HG02938 (cell line): ENCODE data around the gene ZNF500.
"Not testable (repeated sequence)": the region's sequence is repeated elsewhere in the genome, so short reads cannot be mapped to it uniquely, and the experiment has no call there.

Experiments used
- ATAC-seq: cut with Tn5 transposase; IDR thresholded peaks from one replicate; pipeline ENCODE4 v1.9.1; 2021; ENCODE audit warnings: mild to moderate bottlenecking, moderate library complexity; ENCODE audit not compliant: unreplicated experiment

Gene ZNF500

DNA sequence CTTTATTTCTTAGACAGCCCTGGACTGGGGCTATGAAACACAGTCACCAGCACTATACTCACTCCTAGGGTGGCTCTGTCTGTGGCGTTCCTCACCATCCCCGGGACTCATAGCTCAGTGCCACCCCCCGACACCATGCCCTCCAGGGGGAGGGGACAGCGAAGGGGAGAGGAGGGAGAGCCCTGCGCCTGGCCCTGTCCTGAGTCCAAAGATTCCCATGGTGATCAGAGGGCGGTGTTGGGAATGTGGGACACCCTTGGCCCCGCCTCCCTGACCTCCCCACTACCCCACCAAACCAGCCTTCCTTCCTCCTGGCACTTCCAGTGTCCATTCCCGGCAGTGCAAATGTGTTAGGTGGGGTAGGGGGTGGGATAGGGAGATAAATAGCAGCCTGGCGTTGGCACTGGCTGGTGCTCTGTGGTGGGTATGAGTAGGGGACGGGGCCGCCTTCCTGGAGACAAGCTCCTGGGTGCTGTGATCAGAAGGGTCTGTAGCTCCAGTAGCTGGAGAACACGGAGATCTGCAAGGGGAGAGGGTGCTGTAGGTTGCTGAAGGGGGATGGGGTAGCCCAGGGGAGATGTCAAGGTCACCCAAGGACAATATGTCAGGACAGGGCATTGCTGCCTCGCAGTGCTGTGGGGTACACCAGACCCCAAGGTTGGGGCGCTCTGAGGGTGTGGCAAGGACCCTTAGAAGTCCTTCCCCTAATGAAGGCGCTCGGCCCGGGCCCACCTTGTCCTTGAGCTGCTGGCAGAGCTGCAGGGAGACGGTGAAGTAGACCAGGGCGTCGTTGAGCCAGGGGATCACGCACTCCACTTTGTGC, 30.2 kb upstream of the ZNF500 start:
- ATAC-seq, result no peak

DNA sequence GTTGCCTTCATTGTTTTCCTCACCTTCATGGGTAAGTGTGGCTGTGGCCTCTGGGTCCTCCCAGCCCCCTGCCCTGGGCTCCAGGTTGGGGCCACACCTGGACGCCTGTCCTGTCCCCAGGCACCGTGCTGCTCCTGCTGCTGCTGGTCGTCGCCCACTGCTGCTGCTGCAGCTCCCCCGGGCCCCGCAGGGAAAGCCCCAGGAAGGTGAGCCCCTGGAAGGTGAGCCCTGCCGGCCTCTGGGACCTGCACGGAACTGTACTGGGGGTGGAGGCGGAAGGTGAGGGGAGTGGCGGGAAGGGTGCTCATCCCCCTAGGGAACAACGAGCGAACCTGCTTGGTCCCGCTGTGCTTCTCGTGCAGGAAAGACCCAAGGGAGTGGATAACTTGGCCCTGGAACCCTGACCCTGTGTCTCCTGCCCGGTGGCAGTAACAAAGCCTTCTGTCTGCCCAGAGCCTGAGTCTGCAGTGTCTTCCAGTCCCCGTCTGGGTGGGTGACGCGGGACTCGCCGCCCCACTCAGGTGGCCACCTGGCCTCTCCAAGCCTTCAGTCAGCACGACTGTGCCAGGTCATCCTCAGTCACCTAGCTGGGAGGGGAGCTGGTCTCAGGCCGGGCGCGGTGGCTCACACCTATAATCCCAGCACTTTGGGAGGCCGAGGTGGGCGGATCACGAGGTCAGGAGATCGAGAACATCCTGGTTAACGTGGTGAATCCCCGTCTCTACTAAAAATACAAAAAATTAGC, 29.0 kb upstream of the ZNF500 start:
- ATAC-seq, result no peak

DNA sequence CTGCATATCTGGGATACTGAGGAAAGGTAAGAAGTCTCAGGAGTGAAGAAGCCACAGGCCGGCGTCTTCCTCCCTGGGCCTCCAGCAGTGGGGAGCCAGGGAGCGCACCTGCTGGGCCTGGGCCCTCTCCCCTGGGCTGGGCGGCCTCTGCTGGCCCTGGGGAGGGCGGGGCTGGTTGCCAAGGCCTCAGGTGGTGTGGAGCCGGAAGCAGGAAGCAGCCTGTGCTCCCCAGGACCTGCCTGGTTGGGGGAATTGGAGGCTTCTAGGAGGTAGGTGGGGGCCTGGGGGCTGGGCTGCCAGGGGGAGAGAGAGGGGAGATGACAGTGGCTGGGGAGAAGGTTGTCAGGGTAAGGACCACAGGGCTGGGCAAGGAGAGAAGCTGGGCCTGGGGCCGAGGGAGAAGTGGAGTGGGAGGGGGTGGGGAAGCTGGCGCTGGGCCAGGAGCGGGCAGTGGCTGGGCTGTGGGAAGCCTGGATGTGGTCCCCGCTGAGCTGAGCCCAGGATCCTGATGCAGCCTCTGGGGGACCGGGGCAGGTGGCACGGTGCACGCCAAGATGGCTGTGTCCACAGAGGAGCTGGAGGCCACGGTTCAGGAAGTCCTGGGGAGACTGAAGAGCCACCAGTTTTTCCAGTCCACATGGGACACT, 28.3 kb upstream of the ZNF500 start, which contains the start of gene SMIM22:
TSS of gene SMIM22 (plus strand) at position 189 of the 647 bp plus-strand sequence. CDS start at position 555, 366 bp downstream.
- ATAC-seq, result no peak

DNA sequence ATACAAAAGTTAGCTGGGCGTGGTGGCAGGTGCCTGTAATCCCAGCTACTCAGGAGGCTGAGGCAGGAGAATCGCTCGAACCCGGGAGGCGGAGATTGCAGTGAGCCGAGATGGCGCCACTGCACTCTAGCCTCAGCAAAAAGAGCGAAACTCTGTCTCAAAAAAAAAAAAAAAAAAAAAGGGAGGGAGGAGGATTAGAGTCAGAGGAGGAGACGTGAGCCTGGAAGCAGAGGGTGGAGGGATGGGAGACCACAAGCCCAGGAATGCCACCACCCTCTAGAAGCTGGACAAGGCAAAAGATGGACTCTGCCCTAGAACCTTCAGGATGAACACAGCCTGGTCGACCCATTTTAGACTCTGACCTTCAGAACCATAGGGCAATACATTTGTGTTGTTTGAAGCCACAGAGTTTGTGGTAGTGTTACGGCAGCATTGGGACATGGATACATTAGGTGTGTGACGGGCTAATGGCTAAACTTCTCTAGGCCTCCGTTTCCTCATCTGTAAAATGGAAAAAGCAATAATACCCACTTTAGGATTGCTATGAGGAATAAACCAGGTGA, 26.1 kb upstream of the ZNF500 start:
- ATAC-seq, result no peak

DNA sequence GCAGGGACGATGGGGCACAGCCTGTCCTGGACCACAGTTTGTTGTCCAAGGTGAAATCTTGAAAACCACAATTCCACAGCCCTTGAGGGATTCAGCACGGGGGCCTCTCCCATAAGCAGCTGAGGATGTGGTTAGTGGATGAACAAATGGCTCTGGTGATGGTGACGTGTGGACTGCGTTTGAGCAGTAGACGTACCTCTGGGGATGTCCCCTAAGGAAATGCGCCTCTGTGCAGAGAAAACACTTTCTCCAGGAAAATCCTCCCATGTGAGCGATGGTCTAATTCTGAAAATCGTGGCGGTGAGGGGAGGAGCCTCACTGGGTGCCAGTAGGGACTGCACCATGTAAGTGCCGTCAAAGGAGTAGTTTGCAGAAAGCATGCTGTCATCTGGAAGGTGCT, 23.9 kb upstream of the ZNF500 start:
- ATAC-seq, result no peak

DNA sequence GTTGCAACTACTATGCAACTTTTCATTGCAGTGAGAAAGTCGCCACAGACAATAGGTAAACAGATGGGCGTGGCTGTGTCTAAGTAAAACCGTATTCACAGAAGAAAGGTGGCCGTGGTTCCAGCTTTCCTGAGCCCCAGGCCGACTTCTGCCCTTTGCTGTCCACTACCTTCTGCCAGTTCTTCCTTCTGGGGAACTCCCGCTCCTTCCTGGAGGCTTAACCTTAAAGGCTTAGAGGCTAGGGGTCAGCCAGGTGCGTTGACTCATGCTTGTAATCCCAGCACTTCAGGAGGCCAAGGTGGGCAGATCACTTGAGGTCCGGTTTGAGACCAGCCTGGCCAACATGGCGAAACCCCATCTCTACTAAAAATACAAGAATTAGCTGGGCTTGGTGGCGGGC, 23.3 kb upstream of the ZNF500 start:
- ATAC-seq, result no peak

DNA sequence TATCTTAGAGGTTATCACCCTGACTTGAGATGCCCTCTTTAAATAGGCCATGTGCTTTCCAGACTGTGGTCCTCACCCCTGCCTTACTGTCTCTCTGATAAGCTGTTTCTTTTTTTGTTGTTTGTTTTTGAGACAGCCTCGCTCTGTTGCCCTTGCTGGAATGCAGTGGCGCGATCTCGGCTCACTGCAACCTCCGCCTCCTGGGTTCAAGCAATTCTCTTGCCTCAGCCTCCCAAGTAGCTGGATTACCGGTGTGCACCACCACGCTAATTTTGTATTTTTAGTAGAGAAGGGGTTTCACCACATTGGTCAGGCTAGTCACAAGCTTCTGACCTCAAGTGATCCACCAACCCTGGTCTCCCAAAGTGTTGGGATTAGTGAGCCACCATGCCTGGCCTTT, 21.9 kb upstream of the ZNF500 start:
- no peak for ATAC-seq

DNA sequence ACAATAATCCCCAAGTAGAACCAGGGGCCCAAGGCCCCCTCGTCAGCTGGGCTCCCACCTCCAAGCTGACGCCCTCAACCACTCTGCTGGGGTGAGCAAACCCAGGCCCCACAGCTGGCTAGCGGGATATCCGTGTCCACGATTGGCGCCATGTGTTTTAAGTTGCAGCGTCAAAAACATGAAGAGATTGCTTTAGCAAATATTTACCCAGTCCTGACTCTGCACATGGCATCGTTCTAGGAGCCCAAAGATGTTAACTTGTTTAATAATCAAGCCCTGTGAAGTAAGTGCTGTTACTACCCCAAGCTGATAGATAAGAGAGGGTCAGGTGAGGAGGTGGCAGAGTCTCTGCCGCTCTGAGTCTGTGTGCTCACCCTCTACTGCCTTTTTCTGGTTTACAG, 21.5 kb upstream of the ZNF500 start:
- no peak for ATAC-seq

DNA sequence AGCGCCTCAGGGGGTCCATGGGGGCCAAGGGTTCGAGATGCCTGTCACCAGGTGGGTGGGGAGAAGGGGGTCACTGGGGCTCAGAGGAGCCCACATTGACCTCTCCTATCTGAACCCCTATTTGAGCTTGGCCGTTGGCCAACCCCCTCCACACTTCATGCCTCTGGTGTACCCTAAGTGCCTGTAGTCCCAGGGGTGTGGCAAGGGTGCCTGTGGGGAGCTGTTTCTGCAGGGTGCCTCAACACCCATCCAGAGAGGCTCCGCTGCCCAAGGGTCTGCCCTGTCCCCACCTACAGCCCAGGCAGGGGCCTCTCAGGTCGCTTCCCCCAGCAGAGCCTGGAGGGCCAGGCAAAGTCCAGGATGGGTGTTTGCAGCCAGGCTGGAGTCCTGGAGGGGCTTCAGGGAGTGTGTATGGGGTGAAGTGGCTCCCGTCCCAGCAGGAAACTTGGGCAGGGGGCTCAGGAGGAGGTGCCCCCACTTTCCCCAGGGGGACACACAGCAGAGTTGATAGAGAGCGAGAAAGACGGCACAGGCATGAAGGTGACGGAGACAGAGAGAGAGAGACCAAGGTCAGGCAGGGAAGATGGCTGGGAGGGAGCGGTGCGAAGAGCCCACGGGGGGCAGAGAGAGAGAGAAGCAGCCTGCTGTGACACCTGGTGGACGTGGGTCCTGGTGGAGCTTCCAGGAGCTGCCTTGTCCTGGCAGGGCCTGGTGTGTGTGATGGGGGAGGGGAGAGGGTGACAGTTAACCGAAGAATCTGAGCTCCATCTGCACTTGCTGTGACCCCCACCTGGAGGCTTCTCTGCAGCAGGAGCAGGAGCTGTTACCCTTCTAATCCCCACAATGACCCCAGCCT, 20.9 kb upstream of the ZNF500 start, which contains the start of gene SEPTIN12:
TSS of gene SEPTIN12 (minus strand) at position 719 of the 856 bp plus-strand sequence. CDS start at position 19, 700 bp downstream.
- no peak for ATAC-seq

DNA sequence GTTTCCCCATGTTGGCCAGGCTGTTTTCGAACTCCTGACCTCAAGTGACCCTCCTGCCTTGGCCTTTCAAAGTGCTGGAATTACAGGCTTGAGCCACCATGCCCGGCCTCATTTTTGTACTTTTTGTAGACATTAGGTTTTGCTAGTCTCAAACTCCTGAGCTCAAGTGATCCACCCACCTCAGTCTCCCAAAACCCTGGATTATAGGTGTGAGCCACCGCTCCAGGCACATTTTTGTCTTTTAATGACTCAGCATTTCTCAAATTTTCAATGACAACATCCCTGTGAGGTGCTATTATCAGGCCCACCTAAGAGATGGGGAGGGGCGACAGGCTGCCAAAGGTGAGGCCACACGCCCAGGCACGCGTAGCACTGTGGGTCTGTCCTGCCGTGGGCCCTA, 20.1 kb upstream of the ZNF500 start:
- no peak for ATAC-seq

DNA sequence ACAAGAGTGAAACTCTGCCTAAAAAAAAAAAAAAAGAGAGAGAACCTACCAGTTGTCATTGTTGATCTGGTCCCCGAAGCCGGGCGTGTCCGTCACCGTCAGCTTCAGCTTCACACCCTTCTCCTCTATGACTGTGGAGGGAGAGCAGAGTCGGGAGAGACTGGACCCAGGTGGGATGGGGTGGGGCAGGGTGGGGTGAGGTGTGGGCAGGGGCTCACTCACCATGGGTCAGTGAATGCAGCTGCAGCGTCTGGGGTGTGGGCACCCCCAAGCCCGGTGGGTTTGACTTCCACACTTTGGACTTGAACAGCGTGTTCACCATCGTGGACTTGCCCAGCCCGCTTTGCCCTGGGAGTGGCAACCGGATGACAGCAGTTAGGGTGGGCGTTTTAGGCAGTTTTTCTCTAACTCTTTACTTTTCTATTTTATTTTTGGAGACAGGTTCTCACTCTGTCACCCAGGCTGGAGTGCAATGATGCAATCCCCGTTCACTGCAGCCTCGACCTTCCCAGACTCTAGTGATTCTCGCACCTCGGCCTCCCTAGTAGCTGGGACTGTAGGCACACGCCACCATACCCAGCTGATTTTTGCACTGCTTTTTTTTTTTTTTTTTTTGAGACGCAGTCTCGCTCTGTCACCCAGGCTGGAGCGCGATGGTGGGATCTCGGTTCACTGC, 18.9 kb upstream of the ZNF500 start:
- ATAC-seq, result no peak

DNA sequence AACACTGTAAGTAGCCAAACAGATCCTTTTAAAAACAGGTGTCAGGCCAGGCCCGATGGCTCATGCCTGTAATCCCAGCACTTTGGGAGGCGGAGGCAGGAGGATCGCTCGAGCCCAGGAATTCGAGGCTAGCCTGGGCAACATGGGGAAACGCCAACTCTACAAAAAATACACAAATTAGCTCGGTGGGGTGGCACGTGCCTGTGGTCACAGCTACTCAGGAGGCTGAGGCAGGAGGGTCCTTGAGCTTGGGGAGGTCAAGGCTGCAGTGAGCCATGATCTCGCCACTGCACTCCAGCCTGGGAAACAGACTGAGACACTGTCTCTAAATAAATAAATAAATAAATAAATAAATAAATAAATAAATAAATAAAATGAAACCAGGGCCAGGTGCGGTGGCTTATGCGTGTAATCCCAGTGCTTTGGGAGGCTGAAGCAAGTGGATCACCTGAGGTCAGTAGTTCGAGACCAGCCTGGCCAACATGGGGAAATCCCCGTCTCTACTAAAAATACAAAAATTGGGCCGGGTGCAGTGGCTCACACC, 17.6 kb upstream of the ZNF500 start:
- not testable (repeated sequence) for ATAC-seq

DNA sequence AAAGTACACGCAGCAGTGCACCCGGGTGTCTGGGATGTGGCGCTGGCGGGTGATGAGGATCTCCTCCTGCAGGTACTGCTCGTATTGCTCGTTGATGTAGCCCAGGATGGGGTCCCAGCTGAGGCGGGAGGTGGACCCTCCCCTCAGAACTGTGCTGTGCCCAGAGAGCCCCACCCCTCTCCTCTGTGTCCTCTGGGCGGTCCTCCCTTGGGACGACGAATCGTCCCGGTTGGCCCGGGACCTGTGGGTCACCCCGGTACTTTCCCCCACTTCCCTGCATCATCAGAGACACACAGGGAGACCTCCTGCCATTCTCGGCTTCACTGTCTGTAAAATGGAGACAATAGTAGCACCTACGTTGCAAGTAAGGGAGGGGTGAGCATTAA, 17.0 kb upstream of the ZNF500 start:
- no peak for ATAC-seq

DNA sequence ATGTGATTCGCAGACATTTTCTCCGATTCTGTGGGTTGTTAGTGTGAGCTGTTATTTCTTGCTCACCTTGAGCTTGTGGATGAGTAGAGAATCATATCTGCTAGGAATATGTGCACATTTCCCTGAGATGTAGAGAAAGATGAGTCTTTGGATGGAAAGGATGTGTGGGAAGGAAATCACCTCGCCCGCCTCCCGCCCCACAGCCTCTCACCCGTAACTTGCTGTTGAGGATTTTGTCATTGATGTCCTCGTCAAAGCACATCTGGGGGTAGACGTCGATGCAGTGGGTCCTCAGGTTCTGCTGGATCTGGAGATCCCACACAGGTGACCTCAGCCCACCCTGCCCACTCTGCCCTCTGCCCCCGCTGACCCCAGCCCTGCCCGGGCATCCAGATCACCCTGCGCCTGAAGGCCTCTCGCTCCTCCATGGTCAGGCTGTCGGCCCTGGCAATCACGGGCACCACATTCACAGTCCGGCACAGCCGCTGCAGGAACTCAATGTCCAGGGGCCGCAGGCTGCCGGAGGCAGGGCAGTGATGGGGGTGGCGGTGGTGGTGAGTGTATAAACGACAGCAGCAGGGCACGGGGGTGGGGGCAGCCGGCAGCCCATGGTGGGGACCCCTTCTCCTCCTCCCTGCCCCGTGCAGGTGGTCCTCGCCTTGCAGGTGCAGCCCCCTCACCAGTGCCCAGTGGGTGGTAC, 16.4 kb upstream of the ZNF500 start:
- ATAC-seq, result no peak

DNA sequence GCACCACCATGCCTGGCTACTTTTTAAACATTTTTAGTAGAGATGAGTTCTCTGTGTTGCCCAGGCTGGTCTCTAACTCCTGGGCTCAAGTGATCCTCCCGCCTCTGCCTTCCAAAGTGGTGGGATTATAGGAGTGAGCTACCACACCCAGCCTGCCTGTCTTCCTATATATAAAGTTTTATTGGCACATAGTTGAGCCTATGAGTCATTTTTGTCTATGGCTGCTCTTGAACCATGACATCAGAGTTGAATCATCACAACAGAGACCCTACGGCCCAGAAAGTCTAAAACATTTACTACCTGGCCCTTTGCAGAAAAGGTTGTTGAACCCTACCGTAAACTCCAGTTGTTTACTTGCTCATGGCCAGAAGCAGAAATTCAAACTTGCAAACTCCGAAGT, 13.3 kb upstream of the ZNF500 start:
- no peak for ATAC-seq

DNA sequence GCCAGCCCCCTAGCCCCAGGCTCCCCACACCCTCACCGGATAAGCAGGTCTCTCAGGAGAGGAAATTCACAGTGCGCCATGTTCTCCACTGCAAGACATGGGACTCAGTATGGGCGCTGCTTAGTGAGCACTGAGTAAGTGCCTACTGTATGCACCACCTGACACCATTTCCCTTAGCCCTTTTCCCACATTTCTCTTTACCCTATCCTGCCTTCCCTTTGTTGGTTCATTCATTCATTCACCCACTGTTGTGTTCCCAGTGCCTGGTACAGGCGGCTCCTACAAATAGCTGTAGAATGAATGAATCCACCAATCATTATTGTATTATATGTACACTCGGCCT, 11.1 kb upstream of the ZNF500 start:
- no peak for ATAC-seq

DNA sequence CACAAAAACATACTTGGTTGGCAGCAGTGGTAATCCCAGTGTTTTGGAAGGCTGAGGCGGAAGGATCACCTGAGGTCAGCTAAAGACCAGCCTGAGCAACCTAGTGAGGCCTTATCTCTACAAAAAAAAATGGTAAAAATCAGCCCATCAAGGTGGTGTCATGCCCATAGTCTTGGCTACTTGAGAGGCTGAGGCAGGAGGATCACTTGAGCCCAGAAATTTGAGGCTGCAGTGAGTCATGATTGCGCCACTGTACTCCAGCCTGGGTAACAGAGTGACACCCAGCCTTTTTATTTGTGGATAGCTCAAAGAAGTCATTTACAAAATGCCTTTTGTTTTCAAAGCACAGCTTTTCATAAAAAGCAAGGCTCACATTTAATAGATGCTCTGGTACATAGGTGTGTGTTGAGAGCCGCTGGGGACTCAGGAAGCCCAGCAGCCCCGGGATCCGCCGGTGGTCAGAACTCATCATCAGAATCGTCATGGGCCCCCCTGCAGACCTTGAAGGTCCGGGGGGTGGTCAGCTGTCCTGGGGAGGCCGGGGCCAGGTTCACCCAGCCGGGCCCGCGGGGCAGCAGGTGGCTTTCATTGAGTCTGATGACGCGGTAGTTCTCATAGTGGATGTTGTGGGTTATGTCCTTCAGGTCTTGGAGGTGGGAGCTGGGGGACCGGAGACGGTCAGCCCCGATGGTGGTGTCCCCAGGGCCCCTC, 10.5 kb upstream of the ZNF500 start:
- no peak for ATAC-seq

DNA sequence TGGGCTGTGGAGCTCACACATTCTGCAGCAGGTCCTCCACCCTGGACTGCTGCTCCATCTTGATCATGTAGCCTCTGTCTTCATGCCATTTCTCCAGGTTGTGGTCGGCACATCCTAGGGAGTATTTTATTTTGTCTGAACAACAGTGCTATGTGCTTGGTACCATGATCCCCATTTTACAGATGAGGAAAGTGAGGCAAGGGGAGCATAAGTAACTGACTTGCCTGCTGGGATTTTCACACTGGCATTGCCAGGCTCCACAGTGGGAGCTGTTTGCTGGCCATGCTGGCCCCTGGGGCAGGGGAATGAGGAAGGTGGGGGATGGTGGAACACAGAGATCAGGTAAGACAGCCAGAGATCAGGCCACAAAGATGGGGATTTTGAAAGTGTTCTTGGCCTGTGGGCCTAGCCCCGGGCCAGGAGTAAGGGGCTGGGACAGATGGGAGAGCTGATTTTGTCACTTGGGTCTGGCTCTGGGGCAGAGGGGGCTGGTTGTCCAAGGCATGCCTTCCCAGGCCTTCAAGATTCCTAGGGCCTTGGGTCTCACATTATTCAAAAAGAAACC, 9.3 kb upstream of the ZNF500 start:
- no peak for ATAC-seq
